Esophagus muscularis mucosa (tissue), 4 donors: Measurements from ENCODE around the gene URB1. TPM values are rescaled to one million over a fixed set of nuclear protein-coding genes. Genes with fewer than 3 reads are reported as not detected.

Experiments used
- DNase-seq: peaks from one replicate; pipeline ENCODE4 v3.0.0-alpha.2; 2017; ENCODE audit errors: extremely low spot score
- H3K27ac ChIP-seq, 4 donors: fragments of 200-600 bp; sonication (generic); replicated peaks in 1 of 4; 1 replicate in 3 of 4; 2 replicates in 1 of 4; pipeline ENCODE4 v1.5.1; 2016 to 2019; ENCODE audit warnings: mild to moderate bottlenecking in 1 of 4
- H3K27me3 ChIP-seq, 4 donors: fragments of 200-600 bp; sonication (generic); one replicate each; pipeline versions ENCODE4 v1.5.1 to v1.6.0; 2016 to 2019
- H3K36me3 ChIP-seq, 4 donors: fragments of 200-600 bp; sonication (generic); one replicate each; pipeline ENCODE4 v1.5.1; 2016 to 2019
- H3K4me1 ChIP-seq, 4 donors: fragments of 200-600 bp; sonication (generic); one replicate each; pipeline ENCODE4 v1.5.1; 2016 to 2019
- H3K4me3 ChIP-seq, 4 donors: fragments of 200-600 bp; sonication (generic); 1 replicate in 2 of 4; 2 replicates in 2 of 4; pipeline ENCODE4 v1.5.1; 2016 to 2019; ENCODE audit warnings: mild to moderate bottlenecking in 4 of 4, moderate library complexity in 1 of 4
- H3K9me3 ChIP-seq, 4 donors: fragments of 200-600 bp; sonication (generic); 1 replicate in 3 of 4; 2 replicates in 1 of 4; pipeline ENCODE4 v1.5.1; 2016 to 2019
- EP300 ChIP-seq: sonication (generic); formaldehyde crosslinking; IDR thresholded peaks from one replicate; pipeline ENCODE4 v1.6.1; 2017; ENCODE audit warnings: antibody characterized with exemption
- POLR2A ChIP-seq: fragments of 450-650 bp; IDR thresholded peaks from one replicate; pipeline ENCODE4 v1.6.1; 2017; ENCODE audit warnings: antibody characterized with exemption, moderate library complexity, mild to moderate bottlenecking, low read depth
- POLR2AphosphoS5 ChIP-seq, 2 donors: sonication (generic); formaldehyde crosslinking; IDR thresholded peaks; one replicate each; pipeline ENCODE4 v1.6.1; 2017; ENCODE audit warnings: antibody characterized with exemption in 2 of 2
- WGBS: methylation state at CpG from one replicate; pipeline ENCODE4 v1.1.5; 2018; 5-methylcytosine and 5-hydroxymethylcytosine counted together
- intact Hi-C: fragments of 100-400 bp; cut with DNase I; formaldehyde crosslinking; loops from one replicate; pipeline ENCODE4 v1.15.1; 2023
- total RNA-seq, 4 donors: library from RNA; depleted of rRNA; stranded (reverse); fragments of >200 nt; gene quantifications; one replicate each; pipeline versions ENCODE4 v1.1.0 to v1.2.1, GENCODE V29; 2016
- TF ChIP-seq, protein P1 (sequence below), 3 experiments: fragments of 200-600 bp in 2 of 3; fragments of 450-650 bp in 1 of 3; sonication (generic) in 2 of 3; IDR thresholded peaks; one replicate each; pipeline ENCODE4 v1.5.1; 2017 to 2019; ENCODE audit warnings: antibody characterized with exemption in 3 of 3, mild to moderate bottlenecking in 2 of 3, moderate library complexity in 1 of 3

URB1 gene
- total RNA-seq, 4 donors from 2014 or later: 14.1 to 31.0 (median 22.4) TPM

DNA sequence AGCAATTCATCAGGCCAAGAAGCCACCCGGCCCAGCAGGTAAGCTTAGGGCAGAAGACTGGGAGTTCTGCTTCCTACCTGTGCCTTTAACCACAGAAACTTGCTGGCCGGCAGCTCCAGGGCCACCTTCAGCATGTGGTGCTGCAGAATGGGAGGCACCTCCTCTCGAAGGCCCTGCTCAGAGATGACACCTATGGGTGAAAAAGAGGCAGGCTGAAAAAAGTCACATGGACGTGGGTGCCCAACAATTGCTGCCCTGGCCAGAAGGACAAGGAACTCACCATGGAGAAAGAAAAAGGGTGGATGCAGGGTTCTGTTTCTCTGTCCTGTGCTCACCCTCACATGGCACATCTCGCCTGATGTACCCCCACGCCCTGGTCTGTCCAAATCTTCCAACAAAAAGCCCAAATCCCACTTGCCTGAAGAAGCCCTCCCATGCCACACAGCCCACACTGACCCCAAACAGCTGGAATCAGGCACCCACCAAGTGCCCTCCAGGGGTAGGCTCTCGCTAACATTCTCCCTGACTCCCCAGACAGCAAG, 33.0 kb downstream of the URB1 start:
- Histone ChIP-seq H3K36me3 (peaks cover 74 to 100% (median 93%) of the 10 kb centered on the region in 4 donors), H3K9me3 (no peaks in the 10 kb centered on the region), H3K27ac (no peak overlapping the region), H3K27me3 (no peaks in the 10 kb centered on the region), H3K4me3 (no peak overlapping the region), H3K4me1 (peaks cover 6 to 13% (median 7%) of the 10 kb centered on the region in 4 donors)
- no peak for TF ChIP-seq EP300
- intact Hi-C loops: no loop called here
- no peak for DNase-seq
- 62% methylated on average over 7 of the region's 7 CpGs for WGBS

DNA sequence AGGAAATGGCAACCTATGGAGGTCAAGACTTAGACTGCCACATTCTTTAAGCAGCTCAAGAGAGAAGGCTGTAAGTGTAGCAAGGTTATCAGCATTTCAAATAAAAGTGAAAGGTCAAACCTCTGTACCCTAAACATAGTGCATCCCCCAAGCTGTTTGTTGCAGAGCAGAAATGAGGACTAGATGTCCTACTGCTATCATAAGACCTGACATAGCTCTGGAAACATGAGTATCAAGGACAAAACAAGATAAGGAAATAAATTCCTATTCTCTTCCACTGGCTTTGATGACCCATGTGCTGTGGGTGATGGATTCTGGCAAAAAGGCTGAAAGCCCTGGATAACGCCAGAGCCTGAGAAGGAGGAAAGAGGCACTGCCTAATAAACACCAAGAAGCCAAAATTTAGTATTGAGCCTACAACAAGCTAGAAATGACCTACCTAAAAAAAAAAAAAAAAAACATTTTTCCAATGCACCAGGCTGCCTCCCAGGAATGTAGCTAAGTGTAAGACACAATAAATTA, 35.9 kb downstream of the URB1 start:
- H3K4me1 ChIP-seq: no peaks in the 10 kb centered on the region
- H3K27ac ChIP-seq: no peak overlapping the region
- peaks cover 83 to 100% (median 97%) of the 10 kb centered on the region in 4 donors for H3K36me3 ChIP-seq
- H3K4me3 ChIP-seq: no peak overlapping the region
- TF ChIP-seq, protein P1, sequence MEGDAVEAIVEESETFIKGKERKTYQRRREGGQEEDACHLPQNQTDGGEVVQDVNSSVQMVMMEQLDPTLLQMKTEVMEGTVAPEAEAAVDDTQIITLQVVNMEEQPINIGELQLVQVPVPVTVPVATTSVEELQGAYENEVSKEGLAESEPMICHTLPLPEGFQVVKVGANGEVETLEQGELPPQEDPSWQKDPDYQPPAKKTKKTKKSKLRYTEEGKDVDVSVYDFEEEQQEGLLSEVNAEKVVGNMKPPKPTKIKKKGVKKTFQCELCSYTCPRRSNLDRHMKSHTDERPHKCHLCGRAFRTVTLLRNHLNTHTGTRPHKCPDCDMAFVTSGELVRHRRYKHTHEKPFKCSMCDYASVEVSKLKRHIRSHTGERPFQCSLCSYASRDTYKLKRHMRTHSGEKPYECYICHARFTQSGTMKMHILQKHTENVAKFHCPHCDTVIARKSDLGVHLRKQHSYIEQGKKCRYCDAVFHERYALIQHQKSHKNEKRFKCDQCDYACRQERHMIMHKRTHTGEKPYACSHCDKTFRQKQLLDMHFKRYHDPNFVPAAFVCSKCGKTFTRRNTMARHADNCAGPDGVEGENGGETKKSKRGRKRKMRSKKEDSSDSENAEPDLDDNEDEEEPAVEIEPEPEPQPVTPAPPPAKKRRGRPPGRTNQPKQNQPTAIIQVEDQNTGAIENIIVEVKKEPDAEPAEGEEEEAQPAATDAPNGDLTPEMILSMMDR (IDR thresholded peaks at IDR 0.05): no peak
- TF ChIP-seq POLR2A (no peak), EP300 (no peak), POLR2AphosphoS5 (IDR thresholded peaks at IDR 0.05) (no peak)
- intact Hi-C loops: no loop called here
- H3K27me3 ChIP-seq: no peaks in the 10 kb centered on the region
- H3K9me3 ChIP-seq: no peaks in the 10 kb centered on the region
- WGBS: 91% methylated on average over 1 of the region's 1 CpG
- no peak for DNase-seq

DNA sequence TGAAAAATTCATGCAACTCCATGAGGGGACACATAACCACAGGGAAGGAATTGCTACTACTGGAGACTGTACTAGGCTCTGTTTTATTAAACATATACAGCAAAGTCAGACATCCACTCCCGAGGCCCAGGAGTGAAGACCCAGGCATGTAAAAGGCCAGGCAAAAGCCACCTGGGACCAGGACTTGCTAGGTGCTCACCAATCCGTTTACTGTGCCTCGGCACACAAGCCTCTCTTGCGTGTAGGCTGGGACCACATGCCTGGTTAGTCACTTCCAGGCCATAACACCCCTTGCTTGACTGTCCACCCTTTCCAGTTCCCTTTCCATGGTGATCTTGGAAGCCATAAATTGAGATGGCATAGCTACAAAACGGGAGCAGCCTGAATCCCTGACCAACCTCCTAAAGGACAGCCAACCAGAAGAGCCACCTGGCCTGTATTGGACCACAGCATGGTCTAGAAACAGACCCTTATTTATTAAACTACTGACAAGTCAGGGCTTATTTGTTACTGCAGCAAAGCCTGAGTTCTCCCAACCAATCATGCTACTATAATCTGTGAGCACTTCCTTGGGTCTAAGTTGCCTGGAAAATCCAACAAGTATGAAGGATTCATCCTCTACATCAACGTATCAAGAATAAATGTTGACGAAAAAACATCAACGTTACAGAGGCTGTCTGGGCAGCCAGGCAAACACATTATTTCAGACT, 39.7 kb downstream of the URB1 start:
- peaks cover 83 to 100% (median 97%) of the 10 kb centered on the region in 4 donors for H3K36me3 ChIP-seq
- H3K9me3 ChIP-seq: no peaks in the 10 kb centered on the region
- WGBS: 93% methylated on average over 7 of the region's 8 CpGs
- no peak for TF ChIP-seq POLR2AphosphoS5 (IDR thresholded peaks at IDR 0.05)
- TF ChIP-seq EP300: no peak
- TF ChIP-seq POLR2A: no peak
- TF ChIP-seq, protein P1 (IDR thresholded peaks at IDR 0.05): no peak
- H3K27me3 ChIP-seq: no peaks in the 10 kb centered on the region
- intact Hi-C loops: no loop called here
- H3K4me3 ChIP-seq: no peak overlapping the region
- no peaks in the 10 kb centered on the region for H3K4me1 ChIP-seq
- no peak overlapping the region for H3K27ac ChIP-seq
- DNase-seq: no peak

DNA sequence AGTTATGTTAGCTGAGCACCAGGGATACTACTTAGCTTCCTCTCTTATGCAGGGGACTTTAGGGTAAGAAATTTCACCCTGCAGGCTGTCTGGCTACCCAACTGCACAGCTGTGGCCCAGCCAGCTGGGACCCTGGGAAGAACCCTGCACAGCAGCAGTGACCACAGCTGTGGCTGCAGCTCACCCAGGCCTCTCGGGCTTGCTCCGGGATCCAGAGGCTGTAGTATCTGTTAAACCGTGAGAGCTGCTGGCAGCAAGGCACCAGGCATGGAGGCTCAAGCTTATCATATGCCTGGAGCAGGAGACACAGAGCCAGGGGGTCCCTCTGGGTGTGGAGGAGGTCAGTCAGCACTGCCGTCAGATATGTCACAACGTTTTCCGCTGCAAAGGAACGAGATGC, 40.3 kb downstream of the URB1 start:
- H3K4me1 ChIP-seq: no peaks in the 10 kb centered on the region
- TF ChIP-seq POLR2AphosphoS5 (IDR thresholded peaks at IDR 0.05) (no peak), EP300 (no peak), POLR2A (no peak)
- TF ChIP-seq, protein P1 (IDR thresholded peaks at IDR 0.05): no peak
- WGBS: 83% methylated on average over 4 of the region's 7 CpGs
- no peaks in the 10 kb centered on the region for H3K27me3 ChIP-seq
- H3K4me3 ChIP-seq: no peak overlapping the region
- no peak overlapping the region for H3K27ac ChIP-seq
- no peaks in the 10 kb centered on the region for H3K9me3 ChIP-seq
- peaks cover 88 to 100% (median 97%) of the 10 kb centered on the region in 4 donors for H3K36me3 ChIP-seq
- intact Hi-C loops: no loop called here
- no peak for DNase-seq

DNA sequence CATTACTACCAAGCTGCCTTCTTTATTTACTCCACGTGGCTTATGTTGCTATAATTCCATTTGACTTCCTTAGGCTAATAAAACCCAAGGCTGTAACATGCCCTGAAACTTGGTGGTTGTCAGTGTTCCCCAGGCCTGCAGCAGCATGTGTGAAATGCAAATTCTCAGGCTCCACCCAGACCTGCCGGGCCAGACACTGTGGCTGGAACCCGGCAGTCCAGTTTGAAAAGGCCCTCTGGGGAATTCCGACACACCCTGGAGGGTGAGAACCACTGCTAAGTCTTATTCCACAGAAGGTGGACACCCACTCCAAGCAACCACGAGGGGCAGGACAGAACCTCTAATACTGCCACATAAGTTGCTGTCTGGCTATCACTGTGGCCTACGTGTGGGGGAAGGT, 41.4 kb downstream of the URB1 start:
- H3K4me3 ChIP-seq: no peak overlapping the region
- no peak overlapping the region for H3K27ac ChIP-seq
- WGBS: 68% methylated on average over 6 of the region's 6 CpGs
- intact Hi-C loops: no loop called here
- H3K36me3 ChIP-seq: peaks cover 90 to 100% (median 99%) of the 10 kb centered on the region in 4 donors
- TF ChIP-seq POLR2A (no peak), EP300 (no peak), POLR2AphosphoS5 (IDR thresholded peaks at IDR 0.05) (no peak)
- TF ChIP-seq, protein P1 (IDR thresholded peaks at IDR 0.05): no peak
- H3K9me3 ChIP-seq: no peaks in the 10 kb centered on the region
- no peaks in the 10 kb centered on the region for H3K27me3 ChIP-seq
- no peaks in the 10 kb centered on the region for H3K4me1 ChIP-seq
- no peak for DNase-seq
